ENCODE data around the gene SGIP1.

Gene SGIP1, protein sequence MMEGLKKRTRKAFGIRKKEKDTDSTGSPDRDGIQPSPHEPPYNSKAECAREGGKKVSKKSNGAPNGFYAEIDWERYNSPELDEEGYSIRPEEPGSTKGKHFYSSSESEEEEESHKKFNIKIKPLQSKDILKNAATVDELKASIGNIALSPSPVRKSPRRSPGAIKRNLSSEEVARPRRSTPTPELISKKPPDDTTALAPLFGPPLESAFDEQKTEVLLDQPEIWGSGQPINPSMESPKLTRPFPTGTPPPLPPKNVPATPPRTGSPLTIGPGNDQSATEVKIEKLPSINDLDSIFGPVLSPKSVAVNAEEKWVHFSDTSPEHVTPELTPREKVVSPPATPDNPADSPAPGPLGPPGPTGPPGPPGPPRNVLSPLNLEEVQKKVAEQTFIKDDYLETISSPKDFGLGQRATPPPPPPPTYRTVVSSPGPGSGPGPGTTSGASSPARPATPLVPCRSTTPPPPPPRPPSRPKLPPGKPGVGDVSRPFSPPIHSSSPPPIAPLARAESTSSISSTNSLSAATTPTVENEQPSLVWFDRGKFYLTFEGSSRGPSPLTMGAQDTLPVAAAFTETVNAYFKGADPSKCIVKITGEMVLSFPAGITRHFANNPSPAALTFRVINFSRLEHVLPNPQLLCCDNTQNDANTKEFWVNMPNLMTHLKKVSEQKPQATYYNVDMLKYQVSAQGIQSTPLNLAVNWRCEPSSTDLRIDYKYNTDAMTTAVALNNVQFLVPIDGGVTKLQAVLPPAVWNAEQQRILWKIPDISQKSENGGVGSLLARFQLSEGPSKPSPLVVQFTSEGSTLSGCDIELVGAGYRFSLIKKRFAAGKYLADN

DNA sequence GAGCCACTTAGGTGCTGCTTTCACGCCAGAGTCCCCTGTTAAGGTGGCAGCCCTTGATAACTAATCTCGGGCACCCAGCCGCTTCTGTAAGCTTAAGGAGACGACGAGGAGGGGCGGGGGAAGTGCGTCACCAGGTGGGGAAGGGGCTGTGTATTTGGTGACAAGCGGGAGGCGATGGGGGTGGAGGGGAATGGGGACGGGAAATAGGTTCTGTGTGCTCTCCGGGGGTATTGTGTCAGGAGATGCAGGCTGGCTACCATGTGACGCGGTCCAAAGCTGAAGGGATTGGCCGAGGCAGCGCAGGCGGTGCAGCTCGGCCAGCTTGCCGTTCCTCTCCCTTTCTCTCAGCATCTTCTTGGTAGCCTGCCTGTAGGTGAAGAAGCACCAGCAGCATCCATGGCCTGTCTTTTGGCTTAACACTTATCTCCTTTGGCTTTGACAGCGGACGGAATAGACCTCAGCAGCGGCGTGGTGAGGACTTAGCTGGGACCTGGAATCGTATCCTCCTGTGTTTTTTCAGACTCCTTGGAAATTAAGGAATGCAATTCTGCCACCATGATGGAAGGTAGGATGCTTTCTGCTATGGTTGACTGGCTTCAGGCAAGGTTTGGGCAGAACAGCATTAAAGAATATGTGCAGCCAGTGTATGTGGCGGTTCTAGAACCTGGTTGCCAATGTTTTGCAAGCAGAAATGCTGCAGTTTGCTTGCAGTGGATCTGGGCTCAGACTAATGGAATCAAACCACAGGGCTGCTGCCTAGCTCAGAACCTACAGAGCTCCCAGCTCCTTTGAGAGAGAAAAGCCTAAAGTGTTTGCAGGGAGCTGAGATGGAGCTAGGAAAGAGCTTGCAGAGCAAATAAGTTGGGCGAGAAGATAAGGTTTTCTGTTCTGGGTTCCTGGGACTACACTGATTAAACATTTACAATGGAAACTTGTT lies at the start of gene SGIP1:
SGIP1 (plus strand) TSS at position 350 of the 937 bp plus-strand sequence; CDS start at position 556, 206 bp downstream.
- peak; percentile 27 for DNase-seq (ENCODE audit: low spot score)

- no peak for DNase-seq (ENCODE audit: low spot score)
Measured at GRCh38 chr1:66489151-66489550, 44.8 kb upstream of the SGIP1 start.

DNA sequence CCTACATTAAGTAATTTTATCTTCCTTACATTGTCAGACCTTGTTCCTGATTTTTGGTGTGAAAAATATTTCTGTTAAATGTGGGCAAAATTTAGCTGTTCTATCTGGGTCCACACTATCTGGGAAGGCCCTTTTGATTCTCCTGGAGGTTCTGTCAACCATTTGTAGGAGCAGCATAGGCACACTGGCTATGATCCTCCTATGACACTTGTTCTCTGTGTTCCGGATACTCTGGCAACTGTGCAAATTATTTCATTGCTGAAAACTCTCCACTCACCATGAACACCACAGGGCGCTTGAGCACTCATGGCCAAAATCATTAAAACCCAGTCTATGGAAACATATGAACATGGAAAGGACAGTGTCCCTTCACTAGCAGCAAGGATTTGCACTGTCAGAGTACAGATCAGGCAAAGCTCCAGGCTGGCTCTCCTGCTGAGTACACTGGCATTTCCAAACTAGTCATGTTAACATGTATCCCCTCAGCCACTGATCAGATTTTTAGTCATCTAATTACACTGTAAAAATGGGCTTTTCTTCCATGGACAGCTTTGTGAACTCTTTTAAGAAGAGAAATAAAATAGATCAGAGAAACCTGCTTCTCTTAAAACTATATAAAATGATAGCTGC lies 43.9 kb upstream of the SGIP1 start:
- DNase-seq (ENCODE audit: low spot score) = no peak

DNA sequence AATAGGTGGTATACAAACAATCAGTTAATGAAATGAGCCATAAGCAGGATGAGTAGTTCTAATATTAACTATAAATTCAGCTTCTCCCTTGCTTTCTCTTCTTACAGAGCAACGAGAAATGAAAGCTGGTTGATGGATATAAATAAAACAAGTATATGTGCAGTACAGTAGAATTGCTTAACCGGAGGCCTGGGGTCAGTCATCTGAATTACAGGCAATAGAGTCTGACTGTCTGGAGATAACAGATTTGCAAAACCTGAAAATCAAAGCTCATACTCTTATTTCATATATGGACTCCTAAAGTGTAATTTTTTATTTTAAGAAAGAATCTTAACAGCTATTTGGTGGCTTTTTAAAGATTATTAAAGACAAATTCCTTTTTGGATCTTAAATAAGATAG lies 43.1 kb upstream of the SGIP1 start:
- no peak for DNase-seq (ENCODE audit: low spot score)

GRCh38 chr1:66492424-66492823 lies 41.5 kb upstream of the SGIP1 start:
- no peak for DNase-seq (ENCODE audit: low spot score)

DNA sequence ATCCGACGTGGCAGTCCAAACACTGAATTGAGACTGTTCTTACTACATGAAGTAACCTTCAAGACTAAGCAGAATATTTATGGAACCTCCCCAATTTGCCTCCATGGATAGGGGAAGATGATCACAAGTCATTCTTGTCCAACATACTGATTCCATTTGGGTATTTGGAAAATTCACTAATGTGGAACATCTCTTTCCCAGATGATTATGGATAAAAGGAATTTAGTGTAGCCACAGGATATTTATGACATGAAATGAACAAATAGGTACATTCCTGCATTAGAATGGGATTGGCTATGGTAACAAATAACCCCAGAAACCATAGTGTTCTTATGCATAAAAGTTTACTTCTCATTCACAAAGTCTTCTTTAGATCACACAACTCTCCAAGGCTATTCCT lies 40.2 kb upstream of the SGIP1 start:
- DNase-seq (ENCODE audit: low spot score) = no peak

DNA sequence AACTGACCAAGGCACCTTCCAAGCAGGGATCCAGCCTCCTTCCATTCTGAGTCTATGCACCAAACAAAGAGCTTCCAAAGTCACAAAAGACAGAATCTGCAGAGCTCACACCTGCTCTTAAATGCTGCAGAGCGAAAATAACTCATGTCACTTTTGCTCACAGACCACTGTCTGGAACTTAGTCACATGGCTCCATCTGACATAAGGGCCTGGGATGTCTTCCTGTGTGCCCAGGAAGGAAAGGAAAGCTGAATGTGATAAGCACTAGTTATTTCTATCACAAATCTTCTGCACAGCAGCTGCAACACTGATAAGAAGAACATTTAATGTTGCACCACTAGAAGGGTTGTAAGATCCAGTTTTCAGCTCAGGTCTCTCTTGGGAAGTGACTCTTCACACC lies 39.5 kb upstream of the SGIP1 start:
- DNase-seq (ENCODE audit: low spot score) = no peak

- DNase-seq (ENCODE audit: low spot score) = no peak
Measured at GRCh38 chr1:66495495-66495894, 38.5 kb upstream of the SGIP1 start.

- no peak for DNase-seq (ENCODE audit: low spot score)
Measured at GRCh38 chr1:66497910-66498309, 36.0 kb upstream of the SGIP1 start.

- no peak for DNase-seq (ENCODE audit: low spot score)
Measured at GRCh38 chr1:66500301-66500700, 33.7 kb upstream of the SGIP1 start.

DNA sequence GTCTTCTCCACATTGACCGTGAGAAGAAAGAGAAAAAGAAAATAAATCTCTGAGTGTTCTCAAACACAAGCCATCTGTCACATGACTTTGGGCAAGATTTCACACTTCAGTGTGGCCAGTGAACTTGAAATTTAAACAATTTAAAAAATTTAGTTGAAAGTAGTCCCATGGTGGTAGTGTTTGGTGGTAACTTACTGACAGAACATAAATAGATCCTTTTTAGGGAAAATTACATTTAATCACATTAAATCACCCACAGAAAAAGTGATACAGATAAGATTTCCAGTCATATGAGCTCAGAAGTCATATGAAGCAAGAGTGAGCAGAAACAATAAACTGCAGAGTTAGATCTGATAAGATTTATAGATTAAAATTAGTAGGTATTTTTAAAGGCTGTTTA lies 31.9 kb upstream of the SGIP1 start:
- no peak for DNase-seq (ENCODE audit: low spot score)

DNA sequence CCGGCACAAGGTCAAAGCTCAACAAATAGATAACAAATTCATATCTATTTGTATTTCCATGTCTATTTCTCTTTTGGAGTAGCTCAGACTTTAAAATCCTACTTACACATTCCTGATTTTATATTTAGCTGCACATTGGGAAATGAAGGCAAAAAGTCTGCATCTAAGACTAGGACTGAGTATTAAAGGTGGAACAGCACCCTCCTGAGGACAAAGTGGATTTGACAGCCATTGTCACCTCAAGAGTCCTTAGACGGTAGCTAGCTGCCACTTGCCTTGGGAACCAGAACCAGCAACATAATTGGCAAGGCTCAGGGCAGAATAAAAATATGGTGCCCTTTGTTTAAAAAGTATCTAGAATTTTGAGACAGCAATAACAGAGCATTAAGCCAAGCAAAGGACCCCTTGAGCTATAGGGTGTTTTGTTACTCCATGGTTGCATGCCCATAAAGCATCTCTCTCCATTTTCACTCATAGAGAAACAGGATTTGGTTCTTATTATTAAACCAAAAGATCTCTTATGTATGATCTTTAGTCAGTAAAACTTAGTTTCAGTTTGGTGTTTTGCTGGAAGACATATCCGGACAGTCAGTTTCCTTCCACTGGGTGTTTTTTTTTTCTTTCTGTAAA lies 30.0 kb upstream of the SGIP1 start:
- no peak for DNase-seq (ENCODE audit: low spot score)

DNA sequence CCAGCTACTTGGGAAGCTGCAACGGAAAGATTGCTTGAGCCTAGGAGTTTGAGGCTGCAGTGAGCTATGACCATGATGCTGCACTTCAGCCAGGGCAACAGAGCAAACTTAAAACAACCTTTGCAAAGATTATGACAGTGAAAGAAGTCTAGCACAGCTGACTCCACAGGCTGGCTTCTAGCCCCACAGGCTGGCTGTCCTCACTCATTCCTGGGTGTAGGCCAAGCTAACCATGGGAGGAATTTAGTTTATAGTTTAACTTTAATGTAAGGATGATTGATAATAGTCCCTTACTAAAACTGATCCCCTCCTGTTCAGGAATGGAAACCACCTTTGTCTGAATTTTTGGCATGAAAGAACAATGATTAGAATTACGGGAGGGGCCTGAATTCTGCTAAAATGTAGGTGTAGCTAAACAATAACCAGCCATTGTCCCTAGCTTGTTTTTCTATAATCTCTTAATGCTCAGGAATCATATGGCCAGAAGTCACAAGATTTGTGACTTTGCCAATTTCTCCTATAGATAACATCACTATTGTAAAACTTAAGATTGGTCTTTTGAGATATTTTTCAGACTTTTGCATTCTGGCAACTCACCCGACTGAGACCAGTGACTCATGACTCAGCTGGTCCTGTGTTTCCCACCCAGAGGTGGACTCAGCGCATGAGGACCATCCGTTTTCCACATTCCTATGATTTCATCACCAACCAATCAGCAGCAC lies 28.1 kb upstream of the SGIP1 start:
- DNase-seq (ENCODE audit: low spot score) = no peak

- no peak for DNase-seq (ENCODE audit: low spot score)
Measured at GRCh38 chr1:66506393-66506687, 27.6 kb upstream of the SGIP1 start.

DNA sequence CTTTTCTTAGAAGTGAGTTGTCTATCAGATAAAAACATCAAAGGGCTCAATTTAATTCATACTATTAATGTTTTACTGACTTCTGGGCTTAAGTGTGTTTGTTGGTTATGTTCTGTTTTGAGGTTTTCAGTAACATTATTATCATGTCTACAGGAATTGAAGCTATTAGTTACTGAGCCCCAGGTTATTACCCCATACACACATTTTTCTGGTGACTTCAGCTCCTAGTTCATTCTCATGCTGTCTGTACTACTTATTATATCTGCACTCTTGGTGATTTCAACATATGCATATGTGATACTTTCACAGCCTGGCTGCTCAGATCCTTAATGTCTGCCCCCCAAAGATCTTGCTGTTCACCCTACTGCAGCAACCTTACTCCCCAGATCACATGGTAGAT lies 27.0 kb upstream of the SGIP1 start:
- DNase-seq (ENCODE audit: low spot score) = no peak

GRCh38 chr1:66510407-66510806 lies 23.5 kb upstream of the SGIP1 start:
- DNase-seq (ENCODE audit: low spot score) = no peak

- DNase-seq (ENCODE audit: low spot score) = no peak
Measured at GRCh38 chr1:66511118-66511517, 22.8 kb upstream of the SGIP1 start.

DNA sequence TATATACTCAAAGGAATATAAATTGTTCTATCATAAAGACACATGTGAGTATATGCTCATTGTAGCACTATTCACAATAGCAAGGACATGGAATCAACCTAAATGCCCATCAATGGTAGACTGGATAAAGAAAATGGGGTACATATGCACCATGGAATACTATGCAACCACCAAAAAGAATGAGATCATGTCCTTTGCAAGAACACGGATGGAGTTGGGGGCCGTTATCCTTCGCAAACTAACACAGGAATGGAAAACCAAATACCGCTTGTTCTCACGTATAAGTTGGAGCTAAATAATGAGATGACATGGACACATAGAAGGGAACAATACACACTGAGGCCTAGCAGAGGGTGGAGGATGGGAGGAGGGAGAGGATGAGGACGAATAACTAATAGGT lies 16.0 kb upstream of the SGIP1 start:
- no peak for DNase-seq (ENCODE audit: low spot score)

DNA sequence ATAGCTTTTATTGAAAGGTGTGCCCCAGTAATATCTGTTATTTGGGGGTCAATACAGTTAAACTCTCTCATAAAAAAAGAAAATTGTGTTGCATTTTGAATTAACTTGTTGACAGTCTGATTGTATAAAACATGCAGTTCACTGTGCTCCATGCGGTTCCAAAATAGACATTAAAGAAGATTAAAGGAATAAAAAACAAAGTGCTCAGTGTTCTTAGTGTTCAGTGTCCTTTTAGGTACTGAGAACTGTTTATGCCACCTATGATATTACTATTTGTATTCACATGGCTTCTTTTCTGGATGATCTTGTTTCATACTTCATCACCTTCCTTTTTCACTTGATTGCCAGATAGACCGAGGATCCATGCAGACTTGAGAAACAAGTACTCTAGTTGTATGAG lies 15.3 kb upstream of the SGIP1 start:
- DNase-seq (ENCODE audit: low spot score) = no peak

DNA sequence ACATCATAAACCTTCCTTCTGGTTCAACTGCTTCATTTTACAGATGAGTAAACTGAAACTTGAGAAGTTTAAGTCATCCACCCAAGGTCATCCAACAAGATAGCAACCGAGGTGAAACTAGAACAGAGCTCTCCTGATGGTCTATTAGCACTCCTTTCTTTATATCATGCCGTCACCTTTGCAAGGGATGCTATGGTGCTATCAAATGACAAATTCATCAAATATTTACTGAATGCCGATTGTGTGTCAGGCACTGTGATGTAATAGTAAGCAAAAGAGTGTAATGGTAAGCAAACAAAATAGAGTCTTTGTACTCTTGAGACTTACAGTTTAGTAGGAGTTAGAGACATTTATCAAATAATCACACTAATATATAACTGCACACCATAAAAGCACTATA lies 14.0 kb upstream of the SGIP1 start:
- DNase-seq (ENCODE audit: low spot score) = no peak

DNA sequence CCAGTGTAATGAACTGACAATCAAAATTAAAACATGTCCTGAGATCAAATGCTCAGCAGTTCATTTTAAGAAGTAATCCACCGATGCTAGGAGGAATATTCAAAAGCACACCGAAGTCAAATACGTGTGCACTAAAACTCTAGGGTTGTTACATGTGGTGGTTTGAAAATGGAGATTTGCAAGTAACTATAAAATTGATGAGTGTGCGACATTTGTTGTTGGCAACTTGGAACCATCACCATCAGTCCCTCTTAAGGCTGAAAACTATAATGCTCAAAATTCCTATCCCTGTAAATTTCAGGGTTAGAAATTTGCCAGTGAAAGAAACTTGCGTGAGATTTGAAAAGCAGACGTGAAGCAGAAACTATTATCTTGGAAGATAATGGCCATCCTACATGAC lies 13.3 kb upstream of the SGIP1 start:
- DNase-seq (ENCODE audit: low spot score) = no peak

All from HuH-7.5 (cell line).